Hepatocyte (in vitro differentiated cells): ENCODE data around the gene FAM3D.

ENCODE experiments used
- EZH2 ChIP-seq: fragments of 200-600 bp; sonication (generic); IDR thresholded peaks from 2 replicates; pipeline ENCODE4 v1.6.1; 2016; ENCODE audit warnings: antibody characterized with exemption, mild to moderate bottlenecking, borderline replicate concordance
- TF ChIP-seq, protein P1 (sequence below): fragments of 200-600 bp; sonication (generic); IDR thresholded peaks from 2 replicates; pipeline ENCODE4 v1.5.1; 2016; ENCODE audit warnings: antibody characterized with exemption, mild to moderate bottlenecking; ENCODE audit not compliant: poor library complexity

DNA sequence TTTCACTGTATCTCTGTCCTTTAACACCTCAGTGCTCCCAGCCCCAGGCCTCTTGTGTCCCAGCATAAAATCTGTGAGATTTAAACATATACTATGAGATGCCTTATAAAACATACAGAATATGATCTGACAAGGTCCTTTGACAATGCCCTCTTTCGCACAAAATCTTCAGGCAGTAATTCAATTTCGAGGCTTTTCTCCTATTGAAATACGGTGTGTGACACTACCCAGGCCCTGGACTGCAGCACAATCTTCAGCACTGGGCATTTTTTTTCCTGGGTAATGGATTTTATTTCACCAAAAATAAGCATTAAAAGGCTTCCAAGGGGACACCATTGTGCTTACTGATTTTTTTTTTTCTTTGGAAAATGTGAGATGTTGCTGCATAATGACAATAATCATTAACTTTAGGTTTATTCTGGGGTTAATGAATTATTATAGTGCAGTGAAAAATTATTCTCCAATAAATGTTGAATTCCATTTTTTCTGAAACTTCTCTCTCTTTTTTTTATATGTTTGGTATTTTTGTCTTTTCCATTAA, 40.9 kb upstream of the FAM3D start:
- no peak for TF ChIP-seq EZH2
- TF ChIP-seq, protein P1, sequence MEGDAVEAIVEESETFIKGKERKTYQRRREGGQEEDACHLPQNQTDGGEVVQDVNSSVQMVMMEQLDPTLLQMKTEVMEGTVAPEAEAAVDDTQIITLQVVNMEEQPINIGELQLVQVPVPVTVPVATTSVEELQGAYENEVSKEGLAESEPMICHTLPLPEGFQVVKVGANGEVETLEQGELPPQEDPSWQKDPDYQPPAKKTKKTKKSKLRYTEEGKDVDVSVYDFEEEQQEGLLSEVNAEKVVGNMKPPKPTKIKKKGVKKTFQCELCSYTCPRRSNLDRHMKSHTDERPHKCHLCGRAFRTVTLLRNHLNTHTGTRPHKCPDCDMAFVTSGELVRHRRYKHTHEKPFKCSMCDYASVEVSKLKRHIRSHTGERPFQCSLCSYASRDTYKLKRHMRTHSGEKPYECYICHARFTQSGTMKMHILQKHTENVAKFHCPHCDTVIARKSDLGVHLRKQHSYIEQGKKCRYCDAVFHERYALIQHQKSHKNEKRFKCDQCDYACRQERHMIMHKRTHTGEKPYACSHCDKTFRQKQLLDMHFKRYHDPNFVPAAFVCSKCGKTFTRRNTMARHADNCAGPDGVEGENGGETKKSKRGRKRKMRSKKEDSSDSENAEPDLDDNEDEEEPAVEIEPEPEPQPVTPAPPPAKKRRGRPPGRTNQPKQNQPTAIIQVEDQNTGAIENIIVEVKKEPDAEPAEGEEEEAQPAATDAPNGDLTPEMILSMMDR = no peak
